ENCODE data around the gene PPFIBP1. TPM values are rescaled to one million over a fixed set of nuclear protein-coding genes. Genes with fewer than 3 reads are reported as not detected.

The PPFIBP1 gene
- total and polyA plus RNA-seq, 2 of the 8 experiments (the other 6 are each of a cell fraction or from before 2014, with no cell fraction given): 7.7 to 31.3 TPM

GRCh38 chr12:27650011-27650410 lies 126.0 kb downstream of the PPFIBP1 start:
- Histone ChIP-seq H2AK5ac (ENCODE audit: low read depth, low read length) (no peak overlapping the region), H3K4me1 (replicated peaks in 1 of 4; ENCODE audit: control insufficient read depth in 3 of 4, insufficient read depth in 4 of 4, low read length in 3 of 4) (no peaks in the 10 kb centered on the region), H3K14ac (ENCODE audit: insufficient read length) (no peak overlapping the region), H3K23ac (ENCODE audit: insufficient read length) (no peak overlapping the region), H3K27ac (ENCODE audit: low read depth, low read length) (no peak overlapping the region), H3K4me2 (ENCODE audit: insufficient read depth in 1 of 2, low read depth in 2 of 2, low read length in 2 of 2) (no peak overlapping the region), H3K9me3 (ENCODE audit: insufficient read depth in 2 of 2, low read depth in 1 of 2, low read length in 1 of 2) (no peaks in the 10 kb centered on the region), H3K79me1 (ENCODE audit: low read depth, low read length) (no peaks in the 10 kb centered on the region), H4K20me1 (replicated peaks in 1 of 2; ENCODE audit: control insufficient read depth in 1 of 2, insufficient read depth in 2 of 2, low read length in 2 of 2) (no peaks in the 10 kb centered on the region), H3K9ac (replicated peaks in 1 of 4; ENCODE audit: extremely low read depth in 1 of 4, low read depth in 3 of 4, low read length in 3 of 4) (no peak overlapping the region), H2BK120ac (replicated peaks; ENCODE audit: low read depth, low read length) (no peak overlapping the region), H4K91ac (replicated peaks; ENCODE audit: insufficient read length, low read length) (no peak overlapping the region), H3K4me3 (ENCODE audit: extremely low read depth in 1 of 4, insufficient read depth in 2 of 4, low read depth in 3 of 4, low read length in 4 of 4) (no peak overlapping the region), H2BK12ac (ENCODE audit: low read depth, low read length) (no peak overlapping the region), H2BK15ac (ENCODE audit: low read length) (no peak overlapping the region), H3K79me2 (ENCODE audit: control insufficient read depth in 1 of 2, insufficient read depth in 2 of 2, low read length in 2 of 2) (no peaks in the 10 kb centered on the region), H3K4ac (replicated peaks; ENCODE audit: insufficient read length, low read depth, low read length) (no peak overlapping the region), H2BK20ac (ENCODE audit: low read length) (no peak overlapping the region), H4K5ac (ENCODE audit: insufficient read length, low read depth, low read length) (no peak overlapping the region), H3K36me3 (ENCODE audit: control insufficient read depth in 2 of 4, insufficient read depth in 4 of 4, low read length in 3 of 4) (no peaks in the 10 kb centered on the region), H3K23me2 (ENCODE audit: low read depth, low read length) (no peaks in the 10 kb centered on the region), H3K18ac (ENCODE audit: extremely low read depth, low read length) (no peak overlapping the region), H4K8ac (ENCODE audit: extremely low read depth, insufficient read depth, low read length) (no peak overlapping the region), H3K56ac (replicated peaks; ENCODE audit: insufficient read length, low read depth, low read length) (no peak overlapping the region), H2BK5ac (ENCODE audit: low read depth, low read length) (no peak overlapping the region), H2AFZ (ENCODE audit: low read length) (no peak overlapping the region), H3K27me3 (replicated peaks in 1 of 4; ENCODE audit: control insufficient read depth in 3 of 4, extremely low read depth in 1 of 4, insufficient read depth in 3 of 4, low read length in 3 of 4) (no peaks in the 10 kb centered on the region)
- CTCF ChIA-PET (ENCODE audit: partially characterized antibody): interaction anchor here (1.2 kb wide), 2 partner anchors 14 to 88 kb away, joined by 3 to 4 read pairs; no protein-coding TSS in a partner anchor
- 78% methylated on average over 1 of the region's 1 CpG; no CpG with 5 or more reads in 1 of the 2 experiments for WGBS, 2 experiments (ENCODE audit: extremely low coverage in 1 of 2, insufficient coverage in 1 of 2, insufficient read length in 1 of 2, insufficient replicate concordance in 2 of 2, low coverage in 1 of 2, low lambda C conversion rate in 2 of 2, missing lambda C conversion rate in 1 of 2)
- DNase-seq (ENCODE audit: low read depth in 1 of 2, low spot score in 2 of 2) (no peak), FAIRE-seq (no peak)
- TF ChIP-seq GABPA (IDR thresholded peaks at IDR 0.05; ENCODE audit: borderline replicate concordance, insufficient read depth, low read length) (no peak), YY1 (IDR thresholded peaks at IDR 0.05; ENCODE audit: low read depth, low read length) (no peak), TEAD4 (IDR thresholded peaks at IDR 0.05; ENCODE audit: low read depth, low read length) (no peak)
- POLR2A ChIA-PET (ENCODE audit: partially characterized antibody): no interaction called here

Measured in H1 (cell line).